ENCODE data around the gene TXNRD2.

TXNRD2 gene

GRCh38 chr22:19979712-19980493 is 38.3 kb upstream of the TXNRD2 start:
- DNase-seq = no peak

DNA sequence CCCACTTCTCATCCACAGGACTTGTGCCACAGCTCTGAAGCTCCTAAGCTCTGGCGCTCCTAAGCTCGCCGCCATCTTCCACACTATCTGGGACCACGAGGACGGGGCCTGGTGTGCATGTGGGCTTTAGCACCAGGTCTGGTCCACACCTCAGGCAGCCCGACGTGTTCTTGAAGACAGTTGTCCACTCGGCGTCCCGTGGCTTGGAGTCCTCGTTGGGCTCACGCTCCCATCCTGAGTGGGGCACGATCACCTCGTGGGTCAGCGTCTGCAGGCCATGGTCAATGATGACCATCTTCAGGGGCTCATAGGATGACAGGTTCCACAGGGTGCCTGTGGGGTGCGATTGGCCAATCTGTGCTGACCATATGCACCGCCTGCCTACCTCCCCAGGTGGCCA is 37.1 kb upstream of the TXNRD2 start:
- no peak for DNase-seq

- no peak for DNase-seq
Observed at GRCh38 chr22:19977296-19978243, 36.0 kb upstream of the TXNRD2 start.

DNA sequence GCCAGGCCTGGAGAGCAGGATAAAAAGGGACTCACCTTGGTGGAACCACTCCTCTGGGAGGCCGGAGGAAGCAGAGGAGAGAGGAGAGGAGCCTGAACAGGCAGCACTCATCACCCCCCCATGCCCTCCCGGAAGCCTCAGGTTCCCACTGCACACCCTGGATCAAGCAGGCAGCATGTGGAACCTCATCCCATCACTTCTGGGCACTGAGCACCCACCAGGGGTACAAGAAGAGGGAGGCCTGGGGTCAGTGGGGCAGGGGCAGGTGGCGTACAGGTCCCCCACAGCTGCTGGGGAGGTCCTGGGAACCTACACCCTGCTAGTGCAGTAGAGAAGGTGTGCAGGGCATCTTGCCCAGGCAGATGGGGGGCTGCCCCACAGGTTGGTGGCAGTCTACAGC is 35.1 kb upstream of the TXNRD2 start:
- no peak for DNase-seq

- DNase-seq = no peak
Observed at GRCh38 chr22:19975707-19976035, 34.1 kb upstream of the TXNRD2 start.

- DNase-seq = no peak
Observed at GRCh38 chr22:19974935-19975706, 33.5 kb upstream of the TXNRD2 start.

DNA sequence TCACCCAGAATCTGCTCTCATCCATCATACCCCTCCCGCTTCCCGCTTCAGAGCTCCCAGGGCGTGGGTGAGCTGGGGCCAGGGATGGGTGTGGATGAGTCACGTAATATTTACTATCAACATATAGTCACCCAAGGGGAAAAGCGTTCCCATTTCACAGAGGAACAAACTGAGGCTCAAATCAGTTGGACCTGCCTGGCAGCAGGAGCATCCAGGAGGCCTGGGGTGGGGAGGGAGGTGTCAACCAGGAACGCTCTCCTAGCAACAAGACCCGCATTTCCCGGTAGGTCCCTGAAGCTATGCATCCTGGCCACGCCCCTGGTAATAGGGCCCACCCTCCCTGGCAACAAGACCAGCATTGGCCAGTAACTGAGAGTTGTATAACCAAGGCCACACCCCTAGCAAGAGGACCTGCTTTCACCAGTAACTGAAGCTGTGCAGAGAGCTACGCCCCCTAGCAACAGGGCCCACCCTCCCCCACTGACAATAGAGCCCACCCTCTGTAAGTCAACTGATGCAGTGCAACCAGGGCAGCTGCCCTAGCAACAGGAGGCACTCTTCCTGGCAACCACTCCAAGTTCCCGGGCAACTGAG is 32.7 kb upstream of the TXNRD2 start:
- DNase-seq = no peak

- DNase-seq = no peak
Observed at GRCh38 chr22:19973551-19974267, 32.1 kb upstream of the TXNRD2 start.

GRCh38 chr22:19972652-19973550 is 31.3 kb upstream of the TXNRD2 start:
- DNase-seq = no peak

DNA sequence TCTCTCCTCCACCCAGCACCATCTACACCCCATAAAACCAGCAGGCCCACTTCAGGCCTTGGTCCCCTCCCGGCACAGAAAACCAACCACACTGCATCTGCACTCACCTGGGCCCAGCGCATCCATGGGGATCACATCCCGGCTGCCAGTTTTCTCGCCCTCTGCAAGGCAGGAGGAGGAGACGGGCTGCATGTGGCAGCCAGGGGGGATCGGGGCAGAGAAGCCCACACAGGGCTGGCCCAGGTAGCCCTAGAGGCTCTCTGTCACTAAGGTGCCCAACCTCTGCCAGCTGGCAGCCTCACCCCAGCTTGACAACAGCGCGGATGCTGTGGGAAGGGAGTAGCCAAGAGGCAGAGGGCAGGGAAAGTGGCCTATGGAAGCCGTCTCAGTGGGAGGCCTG is 30.6 kb upstream of the TXNRD2 start:
- DNase-seq = no peak

DNA sequence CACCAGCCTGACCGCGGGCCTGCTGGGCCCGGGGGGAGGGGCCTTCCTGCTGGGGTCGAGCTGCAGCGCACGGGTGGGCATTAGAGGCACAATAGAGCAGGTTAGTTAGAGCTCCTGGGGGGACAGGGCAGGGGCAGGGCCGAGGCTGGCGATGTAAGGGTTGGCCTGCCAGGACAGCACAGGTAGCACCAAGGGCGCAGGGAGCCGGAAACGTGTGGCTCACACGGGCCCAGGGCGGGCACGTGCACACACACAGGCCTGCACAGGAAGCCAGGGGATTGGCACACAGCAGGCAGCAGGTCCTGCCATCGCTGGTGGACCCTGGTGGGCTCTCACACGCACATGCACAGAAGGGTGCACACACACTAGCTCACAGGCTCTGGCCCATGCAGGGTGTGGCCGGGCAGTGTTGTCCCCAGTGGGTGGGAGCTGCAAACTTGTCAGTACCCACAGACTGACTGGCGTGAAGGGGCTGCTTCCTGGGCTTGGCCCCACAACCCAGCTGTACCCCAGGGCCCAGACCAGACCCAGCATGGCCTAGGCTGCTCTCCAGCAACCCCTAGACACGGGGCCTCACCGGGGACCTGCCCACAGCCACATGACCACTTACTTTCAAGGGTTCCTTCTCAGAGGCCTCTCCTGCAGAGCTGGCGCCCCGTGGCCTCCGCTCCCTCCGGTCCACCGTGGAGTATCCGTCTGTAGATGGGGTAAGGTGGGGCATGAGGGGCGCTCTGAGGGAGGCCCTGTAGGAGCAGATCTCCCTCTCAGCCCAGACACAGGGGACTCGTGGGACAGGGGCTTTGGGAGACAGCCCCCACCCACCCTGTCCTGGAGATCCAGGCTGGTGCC is 29.9 kb upstream of the TXNRD2 start:
- no peak for DNase-seq

DNA sequence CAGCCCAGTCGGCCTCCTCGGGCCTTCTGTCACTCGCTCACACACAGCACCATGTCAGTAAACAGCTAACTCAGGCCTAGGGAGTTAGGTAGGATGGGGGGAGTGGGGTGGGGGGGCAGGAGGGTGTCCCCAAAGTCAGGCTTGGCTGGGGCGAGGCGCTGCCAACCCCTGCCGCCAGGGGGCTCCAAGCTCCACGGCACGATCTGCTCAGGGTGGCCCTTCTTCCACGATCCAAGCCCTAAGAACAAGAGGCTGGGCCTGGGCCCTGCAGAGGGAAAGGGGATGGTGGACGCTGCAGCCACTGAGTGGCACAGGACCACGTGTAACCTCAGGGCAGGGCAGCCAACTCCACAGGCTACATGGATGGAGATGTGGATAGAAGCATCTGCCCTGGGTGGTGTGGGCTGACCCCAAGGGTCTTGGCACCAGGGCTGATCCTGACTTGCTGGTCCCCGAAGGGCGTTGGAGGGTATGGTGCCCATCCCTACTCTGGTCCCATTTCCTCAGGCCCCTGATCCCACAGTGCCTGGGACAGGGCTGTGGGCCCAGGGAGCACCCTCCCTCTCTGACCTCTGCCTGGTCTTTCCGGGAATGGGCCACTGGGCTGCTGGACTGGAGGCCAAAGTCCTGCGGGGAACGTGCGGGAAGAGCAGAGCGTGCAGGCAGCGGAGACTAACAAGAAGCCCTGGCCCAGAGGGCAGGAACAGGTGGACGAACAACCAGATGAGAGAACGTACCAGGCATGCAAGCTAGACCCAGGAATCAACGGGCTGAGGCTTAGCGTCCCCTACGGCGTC is 29.1 kb upstream of the TXNRD2 start:
- peak; percentile 94 for DNase-seq

DNA sequence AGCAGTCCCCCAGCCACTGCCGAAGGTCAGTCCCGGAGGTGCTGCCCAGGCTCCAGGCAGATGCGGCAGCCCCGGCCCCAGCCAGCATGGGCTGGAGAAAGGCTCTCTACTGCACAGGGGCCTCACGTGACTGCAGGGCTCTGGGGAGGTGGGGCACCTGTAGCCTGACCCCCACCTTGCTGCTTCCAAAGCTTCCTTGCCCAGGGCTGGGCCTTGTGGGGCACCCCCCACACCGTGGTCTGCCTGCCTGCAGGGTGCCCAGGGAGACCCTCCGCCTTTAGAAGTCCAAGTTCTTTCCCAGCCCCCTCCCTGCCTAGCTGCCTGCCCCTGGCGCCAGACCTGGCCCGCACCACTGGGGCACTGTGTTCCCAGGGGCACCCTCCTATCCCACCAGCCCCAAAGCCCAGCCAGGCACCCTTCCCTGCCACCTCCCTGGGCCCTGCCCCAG is 28.4 kb upstream of the TXNRD2 start:
- no peak for DNase-seq

- DNase-seq = no peak
Observed at GRCh38 chr22:19969141-19969928, 27.7 kb upstream of the TXNRD2 start.

- DNase-seq = no peak
Observed at GRCh38 chr22:19968450-19968891, 26.9 kb upstream of the TXNRD2 start.

DNA sequence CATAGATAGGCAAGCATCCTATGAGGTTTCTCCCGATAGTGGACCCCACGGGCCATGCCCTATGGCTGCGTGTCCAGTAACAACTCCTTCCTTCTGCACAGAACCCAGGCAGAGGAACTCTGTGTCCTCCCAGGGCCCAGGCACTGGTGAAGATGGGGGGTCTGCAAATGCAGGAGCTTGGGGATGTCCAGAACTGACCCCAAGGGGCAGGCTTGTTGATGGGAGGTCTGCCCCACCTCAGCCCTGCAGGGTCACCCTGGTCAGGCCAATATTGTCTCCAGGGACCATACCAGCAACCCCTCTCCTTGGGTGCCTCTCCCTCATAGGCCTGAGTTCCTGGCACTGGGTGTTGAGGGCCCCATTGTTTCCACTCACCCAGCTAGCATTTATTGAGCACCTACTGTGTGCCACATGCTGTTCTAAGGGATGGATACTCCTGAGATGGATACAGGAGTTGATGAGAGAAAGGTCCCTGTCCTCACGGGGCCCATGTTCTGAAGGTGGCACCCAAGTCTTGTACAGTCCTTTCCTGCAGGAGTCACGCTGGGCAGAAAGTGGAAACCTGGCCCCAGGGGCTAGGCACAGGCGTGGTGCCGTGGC is 26.3 kb upstream of the TXNRD2 start:
- no peak for DNase-seq

- no peak for DNase-seq
Observed at GRCh38 chr22:19966908-19967750, 25.5 kb upstream of the TXNRD2 start.

Data from activated CD8-positive, alpha-beta memory T cell treated with anti-CD3 and anti-CD28 coated beads, Interleukin-2, amount 50 U/mL, for 48 hours (primary cell).